Thyroid gland (tissue), 4 donors: Measurements from ENCODE around the gene DNAH12. TPM values are rescaled to one million over a fixed set of nuclear protein-coding genes. Genes with fewer than 3 reads are reported as not detected.

ENCODE experiments used
- DNase-seq, 2 donors: peaks; one replicate each; pipeline ENCODE4 v3.0.0-alpha.2; 2019
- H3K27ac ChIP-seq, 3 donors: fragments of 200-600 bp; sonication (generic); 1 replicate in 2 of 3; 2 replicates in 1 of 3; pipeline ENCODE4 v1.5.1; 2016 to 2019; ENCODE audit warnings: mild to moderate bottlenecking in 1 of 3, moderate library complexity in 1 of 3
- H3K27me3 ChIP-seq: fragments of 200-600 bp; sonication (generic); one replicate; pipeline ENCODE4 v1.5.1; 2019
- H3K36me3 ChIP-seq, 2 donors: fragments of 200-600 bp; sonication (generic); one replicate each; pipeline ENCODE4 v1.5.1; 2016 to 2019
- H3K4me1 ChIP-seq, 2 donors: fragments of 200-600 bp; sonication (generic); one replicate each; pipeline ENCODE4 v1.5.1; 2017 to 2019
- H3K4me3 ChIP-seq, 3 donors: fragments of 200-600 bp; sonication (generic); replicated peaks in 1 of 3; 1 replicate in 2 of 3; 2 replicates in 1 of 3; pipeline ENCODE4 v1.5.1; 2016; ENCODE audit warnings: mild to moderate bottlenecking in 1 of 3
- H3K9me3 ChIP-seq: fragments of 200-600 bp; sonication (generic); one replicate; pipeline ENCODE4 v1.5.1; 2017
- CTCF ChIP-seq, 6 experiments: fragments of 200-600 bp in 3 of 6; fragments of 450-650 bp in 3 of 6; sonication (generic) in 3 of 6; IDR thresholded peaks; one replicate each; pipeline ENCODE4 v1.5.1; 2016 to 2019; ENCODE audit warnings: antibody characterized with exemption in 6 of 6, mild to moderate bottlenecking in 2 of 6, inconsistent platforms in 1 of 6, moderate library complexity in 1 of 6
- POLR2A ChIP-seq, 2 donors: fragments of 450-650 bp; IDR thresholded peaks; one replicate each; pipeline ENCODE4 v1.6.1; 2017; ENCODE audit warnings: antibody characterized with exemption in 2 of 2, mild to moderate bottlenecking in 2 of 2, moderate library complexity in 1 of 2
- WGBS, 2 donors: methylation state at CpG; one replicate each; pipeline ENCODE4 v1.1.5; 2017; 5-methylcytosine and 5-hydroxymethylcytosine counted together
- intact Hi-C: fragments of 100-400 bp; cut with DNase I; formaldehyde crosslinking; loops from one replicate; pipeline ENCODE4 v1.15.1; 2023
- total RNA-seq, 4 donors: library from RNA; depleted of rRNA; stranded (reverse); fragments of >200 nt; gene quantifications; one replicate each; pipeline ENCODE4 v1.2.3, GENCODE V29; 2016

DNAH12 gene
- total RNA-seq, 4 donors from 2014 or later: 0.04 to 0.98 (median 0.19) TPM

DNA sequence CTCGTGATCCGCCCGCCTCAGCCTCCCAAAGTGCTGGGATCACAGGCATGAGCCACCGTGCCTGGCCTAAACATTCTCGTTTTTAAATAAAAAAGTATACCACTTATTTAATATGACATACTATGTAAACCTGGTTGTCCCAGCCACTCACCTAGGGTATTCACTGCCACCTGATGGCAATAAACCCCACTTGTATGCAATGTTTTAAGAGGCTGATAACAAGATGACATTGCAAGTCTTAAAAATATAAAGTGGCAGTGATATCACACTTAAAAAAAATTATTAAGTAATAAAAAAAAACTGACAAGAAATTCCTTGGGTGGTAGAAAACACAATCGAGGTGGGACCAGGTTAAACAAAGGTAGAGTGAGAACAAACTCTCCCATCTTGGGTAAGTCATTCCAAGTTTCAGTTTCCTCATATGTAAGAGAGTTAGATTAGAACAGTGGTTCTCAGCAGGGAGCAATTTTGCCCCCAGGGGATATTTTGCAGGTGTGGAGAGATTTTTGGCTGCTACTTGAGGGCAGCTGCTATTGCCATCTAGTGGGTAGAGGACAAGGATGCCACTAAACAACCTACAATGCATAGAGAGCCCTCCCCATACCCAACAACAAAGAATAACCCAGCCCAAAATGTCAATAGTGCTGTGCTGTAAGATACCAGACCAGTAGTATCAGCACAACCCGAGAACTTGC, 38.5 kb upstream of the DNAH12 start:
- H3K36me3 ChIP-seq: peaks cover 3 to 9% of the 10 kb centered on the region in 2 donors

DNA sequence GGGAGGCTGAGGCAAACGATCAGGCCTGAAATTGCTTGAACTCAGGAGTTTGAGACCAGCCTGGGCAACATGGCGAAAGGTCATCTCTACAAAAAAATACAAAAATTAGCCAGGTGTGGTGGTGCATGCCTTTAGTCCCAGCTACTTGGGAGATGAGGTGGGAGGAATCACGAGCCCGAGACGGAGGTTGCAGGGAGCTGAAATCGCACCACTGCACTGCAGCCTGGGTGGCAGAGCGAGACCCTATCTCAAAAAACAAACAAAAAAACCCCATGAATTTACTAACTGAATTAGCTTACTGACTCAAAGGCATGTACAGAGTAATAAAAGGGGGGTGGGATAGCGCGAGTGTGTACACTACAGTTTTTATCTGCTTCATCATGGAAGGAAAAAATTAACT, 33.7 kb upstream of the DNAH12 start:
- Histone ChIP-seq H3K27me3 (no peaks in the 10 kb centered on the region), H3K36me3 (peaks cover 33 to 36% of the 10 kb centered on the region in 2 donors), H3K27ac (peak overlapping the region; percentile 45 to 67 (median 67)), H3K4me1 (peaks cover 14 to 17% of the 10 kb centered on the region in 2 donors), H3K4me3 (no peak overlapping the region), H3K9me3 (no peaks in the 10 kb centered on the region)
- whole genome bisulfite sequencing, 2 donors: 66 to 76% methylated on average over 9 of the region's 9 CpGs
- no peak for TF ChIP-seq POLR2A (IDR thresholded peaks at IDR 0.05)
- no peak for TF ChIP-seq CTCF (IDR thresholded peaks at IDR 0.05)
- intact Hi-C loops: no loop called here
- peak; percentile 54 to 79 for DNase-seq

More for the DNA sequence above, 38.5 kb upstream of the DNAH12 start:
- no peaks in the 10 kb centered on the region for H3K9me3 ChIP-seq
- DNase-seq: no peak
- 91 to 94% methylated on average over 7 of the region's 7 CpGs for WGBS, 2 donors
- H3K4me3 ChIP-seq: no peak overlapping the region
- peaks cover 10 to 21% of the 10 kb centered on the region in 2 donors for H3K4me1 ChIP-seq
- H3K27me3 ChIP-seq: no peaks in the 10 kb centered on the region
- TF ChIP-seq CTCF (IDR thresholded peaks at IDR 0.05): peak in 1 of 6 experiments; percentile 6
- no peak for TF ChIP-seq POLR2A (IDR thresholded peaks at IDR 0.05)
- intact Hi-C loops: no loop called here
- no peak overlapping the region for H3K27ac ChIP-seq

GRCh38 chr3:57575966-57576626, 32.0 kb upstream of the DNAH12 start:
- Histone ChIP-seq H3K4me3 (no peak overlapping the region), H3K36me3 (peaks cover 40 to 48% of the 10 kb centered on the region in 2 donors), H3K4me1 (peaks cover 14 to 17% of the 10 kb centered on the region in 2 donors), H3K9me3 (no peaks in the 10 kb centered on the region), H3K27ac (peak overlapping the region in 1 of 3 donors; percentile 67), H3K27me3 (no peaks in the 10 kb centered on the region)
- TF ChIP-seq POLR2A (IDR thresholded peaks at IDR 0.05): no peak
- TF ChIP-seq CTCF (IDR thresholded peaks at IDR 0.05): no peak
- 90 to 93% methylated on average over 3 of the region's 3 CpGs for WGBS, 2 donors
- intact Hi-C loops: no loop called here
- DNase-seq: no peak

DNA sequence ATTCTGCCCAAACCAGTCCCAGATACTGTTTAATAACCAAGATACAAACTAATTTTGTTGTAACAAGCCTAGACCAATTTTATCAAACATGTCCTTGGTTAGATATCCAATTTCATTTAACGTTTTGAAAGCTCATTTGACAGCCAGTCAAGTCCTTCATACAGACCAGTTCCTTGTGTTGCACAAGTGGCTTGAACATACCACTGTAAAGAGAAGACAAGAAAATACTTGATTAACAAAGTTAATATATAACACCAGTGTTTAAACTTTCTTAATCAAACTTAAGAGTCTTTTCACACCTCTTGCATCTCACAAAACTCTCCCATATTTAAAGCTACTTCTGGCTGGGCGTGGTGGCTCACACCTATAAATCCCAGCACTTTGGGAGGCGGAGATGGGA, 28.0 kb upstream of the DNAH12 start:
- WGBS, 2 donors: 81 to 86% methylated on average over 3 of the region's 3 CpGs
- Histone ChIP-seq H3K27me3 (no peaks in the 10 kb centered on the region), H3K4me3 (no peak overlapping the region)

More for the DNA sequence above, 28.0 kb upstream of the DNAH12 start:
- Histone ChIP-seq H3K9me3 (no peaks in the 10 kb centered on the region), H3K27ac (no peak overlapping the region), H3K4me1 (peaks cover 2 to 6% of the 10 kb centered on the region in 2 donors), H3K36me3 (peaks cover 37 to 51% of the 10 kb centered on the region in 2 donors)
- intact Hi-C loops: no loop called here
- TF ChIP-seq POLR2A (IDR thresholded peaks at IDR 0.05) (no peak), CTCF (IDR thresholded peaks at IDR 0.05) (no peak)
- DNase-seq: no peak
